HG02610 (cell line): ENCODE data around the gene CCDC157.

ENCODE experiments used
- ATAC-seq: cut with Tn5 transposase; IDR thresholded peaks from one replicate; pipeline ENCODE4 v1.9.1; 2021; ENCODE audit warnings: mild to moderate bottlenecking, moderate library complexity; ENCODE audit not compliant: unreplicated experiment

The CCDC157 gene

GRCh38 chr22:30411780-30412179 is 55.0 kb downstream of the CCDC157 start:
- ATAC-seq, result no peak

- no peak for ATAC-seq
These were observed 56.2 kb downstream of the CCDC157 start for GRCh38 chr22:30413001-30413400.

GRCh38 chr22:30413745-30414524 is 57.1 kb downstream of the CCDC157 start:
- ATAC-seq, result no peak

- no peak for ATAC-seq
These were observed 57.8 kb downstream of the CCDC157 start for GRCh38 chr22:30414525-30415047.

GRCh38 chr22:30416403-30416802 is 59.6 kb downstream of the CCDC157 start:
- no peak for ATAC-seq

GRCh38 chr22:30416837-30417236 is 60.0 kb downstream of the CCDC157 start:
- no peak for ATAC-seq

- no peak for ATAC-seq
These were observed 63.7 kb downstream of the CCDC157 start for GRCh38 chr22:30420347-30421125.

- ATAC-seq, result no peak
These were observed 65.1 kb downstream of the CCDC157 start for GRCh38 chr22:30421695-30422480.

GRCh38 chr22:30422481-30423300 is 65.9 kb downstream of the CCDC157 start:
- no peak for ATAC-seq

- peak; percentile 23 for ATAC-seq
These were observed 66.6 kb downstream of the CCDC157 start for GRCh38 chr22:30423301-30423958.

GRCh38 chr22:30423959-30424533 is 67.2 kb downstream of the CCDC157 start:
- ATAC-seq, result peak; percentile 85

GRCh38 chr22:30424534-30425326 is 67.9 kb downstream of the CCDC157 start:
- ATAC-seq, result no peak

- no peak for ATAC-seq
These were observed 68.5 kb downstream of the CCDC157 start for GRCh38 chr22:30425327-30425615.

- no peak for ATAC-seq
These were observed 69.0 kb downstream of the CCDC157 start, which contains the start of gene MTFP1 for GRCh38 chr22:30425616-30426387. Gene MTFP1 (plus strand): TSS chr22:30425768. CDS start chr22:30425880, 112 bp downstream.
